ENCODE measurements around the gene KRTAP10-7.

- no peak for TF ChIP-seq NFE2L2 (IDR thresholded peaks at IDR 0.05; ENCODE audit: low read length)
- TF ChIP-seq ZBTB21 (CRISPR knock-in tag; IDR thresholded peaks at IDR 0.05) = no peak
- no peak for TF ChIP-seq SETDB1 (CRISPR knock-in tag; IDR thresholded peaks at IDR 0.05; ENCODE audit: borderline replicate concordance)
Observed at GRCh38 chr21:44615911-44616590, 15.7 kb downstream of the KRTAP10-7 start.

Measured in HepG2 (cell line).